A549 (cell line): ENCODE data around the gene RRM1.

ENCODE experiments used
- CTCF ChIP-seq: fragments of >200 bp; sonication (Bioruptor Twin); formaldehyde crosslinking; IDR thresholded peaks from 3 replicates; pipeline ENCODE4 v1.5.1; 2016
- EP300 ChIP-seq, 2 experiments: fragments of >200 bp; sonication (Bioruptor Twin); formaldehyde crosslinking; IDR thresholded peaks; 2 replicates in 1 of 2; 3 replicates in 1 of 2; pipeline ENCODE4 v1.6.1; 2016 to 2017
- HMGXB4 ChIP-seq: fragments of 250-450 bp; sonication (Bioruptor Pico); IDR thresholded peaks from 2 replicates; pipeline ENCODE4 v1.5.0; 2021; ENCODE audit warnings: mild to moderate bottlenecking, moderate library complexity, borderline replicate concordance
- HOXA7 ChIP-seq: fragments of 250-450 bp; sonication (Bioruptor Pico); IDR thresholded peaks from 2 replicates; pipeline ENCODE4 v1.5.0; 2020; ENCODE audit warnings: mild to moderate bottlenecking, moderate library complexity
- MAZ ChIP-seq: fragments of 150-350 bp; IDR thresholded peaks from 2 replicates; pipeline ENCODE4 v1.6.1; 2014; ENCODE audit warnings: antibody characterized with exemption, low read depth, low read length, borderline replicate concordance
- POLR2A ChIP-seq: IDR thresholded peaks from 2 replicates; pipeline ENCODE4 v1.6.1; 2012; ENCODE audit warnings: mild to moderate bottlenecking, low read length
- ZSCAN20 ChIP-seq: fragments of 250-450 bp; sonication (Bioruptor Pico); IDR thresholded peaks from 2 replicates; pipeline ENCODE4 v1.8.0; 2022; ENCODE audit warnings: mild to moderate bottlenecking, moderate library complexity

- TF ChIP-seq POLR2A (no peak), CTCF (no peak), EP300 (IDR thresholded peaks at IDR 0.05) (no peak), HMGXB4 (CRISPR knock-in tag) (no peak), HOXA7 (CRISPR knock-in tag) (no peak), ZSCAN20 (CRISPR knock-in tag) (no peak), MAZ (no peak)
Measured at GRCh38 chr11:4060182-4060923, 34.2 kb upstream of the RRM1 start.
